Measurements from ENCODE around the gene TEKTIP1. TPM values are rescaled to one million over a fixed set of nuclear protein-coding genes. Genes with fewer than 3 reads are reported as not detected.

Gene TEKTIP1
- total and polyA plus RNA-seq, 9 of the 15 experiments (the other 6 are each of a cell fraction or from before 2014, with no cell fraction given) = 0.66 TPM; not detected in 8

DNA sequence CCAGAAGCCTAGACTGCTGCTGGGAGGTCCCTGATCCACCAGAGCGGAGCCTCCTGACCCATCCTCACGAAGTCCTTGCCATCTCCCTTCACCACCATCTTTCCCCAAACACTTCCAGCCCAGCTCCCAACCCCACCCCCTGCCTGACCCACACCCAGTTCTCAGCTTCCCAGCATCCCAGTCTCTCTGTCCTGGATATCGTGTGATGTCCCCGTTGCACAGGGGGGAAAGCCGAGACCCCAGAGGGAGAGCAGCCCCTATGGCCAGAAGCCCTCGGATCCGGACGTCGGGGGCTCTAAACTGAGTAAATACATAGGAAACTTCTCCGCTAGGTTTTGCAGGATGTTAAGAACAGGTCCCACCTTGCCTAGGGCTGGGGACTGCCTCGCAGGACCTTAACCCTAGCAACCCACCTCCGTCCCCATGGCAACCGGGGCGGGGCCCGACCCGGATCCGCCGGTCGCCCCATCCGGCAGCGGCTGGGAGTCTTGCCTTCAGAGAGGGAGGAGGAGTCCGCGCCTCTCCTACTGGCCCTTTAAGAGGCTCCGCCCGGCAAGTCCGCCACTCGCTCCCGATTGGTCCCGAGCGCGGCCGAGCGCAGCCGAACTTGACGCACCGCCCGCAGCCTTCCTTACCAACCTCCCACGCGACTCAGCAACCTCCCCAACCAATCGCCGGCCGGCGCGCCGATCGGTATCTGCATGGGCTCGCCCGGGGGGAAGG is 33.3 kb downstream of the TEKTIP1 start (continued):
- TF ChIP-seq, protein P1, sequence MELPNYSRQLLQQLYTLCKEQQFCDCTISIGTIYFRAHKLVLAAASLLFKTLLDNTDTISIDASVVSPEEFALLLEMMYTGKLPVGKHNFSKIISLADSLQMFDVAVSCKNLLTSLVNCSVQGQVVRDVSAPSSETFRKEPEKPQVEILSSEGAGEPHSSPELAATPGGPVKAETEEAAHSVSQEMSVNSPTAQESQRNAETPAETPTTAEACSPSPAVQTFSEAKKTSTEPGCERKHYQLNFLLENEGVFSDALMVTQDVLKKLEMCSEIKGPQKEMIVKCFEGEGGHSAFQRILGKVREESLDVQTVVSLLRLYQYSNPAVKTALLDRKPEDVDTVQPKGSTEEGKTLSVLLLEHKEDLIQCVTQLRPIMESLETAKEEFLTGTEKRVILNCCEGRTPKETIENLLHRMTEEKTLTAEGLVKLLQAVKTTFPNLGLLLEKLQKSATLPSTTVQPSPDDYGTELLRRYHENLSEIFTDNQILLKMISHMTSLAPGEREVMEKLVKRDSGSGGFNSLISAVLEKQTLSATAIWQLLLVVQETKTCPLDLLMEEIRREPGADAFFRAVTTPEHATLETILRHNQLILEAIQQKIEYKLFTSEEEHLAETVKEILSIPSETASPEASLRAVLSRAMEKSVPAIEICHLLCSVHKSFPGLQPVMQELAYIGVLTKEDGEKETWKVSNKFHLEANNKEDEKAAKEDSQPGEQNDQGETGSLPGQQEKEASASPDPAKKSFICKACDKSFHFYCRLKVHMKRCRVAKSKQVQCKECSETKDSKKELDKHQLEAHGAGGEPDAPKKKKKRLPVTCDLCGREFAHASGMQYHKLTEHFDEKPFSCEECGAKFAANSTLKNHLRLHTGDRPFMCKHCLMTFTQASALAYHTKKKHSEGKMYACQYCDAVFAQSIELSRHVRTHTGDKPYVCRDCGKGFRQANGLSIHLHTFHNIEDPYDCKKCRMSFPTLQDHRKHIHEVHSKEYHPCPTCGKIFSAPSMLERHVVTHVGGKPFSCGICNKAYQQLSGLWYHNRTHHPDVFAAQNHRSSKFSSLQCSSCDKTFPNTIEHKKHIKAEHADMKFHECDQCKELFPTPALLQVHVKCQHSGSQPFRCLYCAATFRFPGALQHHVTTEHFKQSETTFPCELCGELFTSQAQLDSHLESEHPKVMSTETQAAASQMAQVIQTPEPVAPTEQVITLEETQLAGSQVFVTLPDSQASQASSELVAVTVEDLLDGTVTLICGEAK (IDR thresholded peaks at IDR 0.05) = peak; percentile 43; the same call in 1 of the 2 replicates
- TF ChIP-seq, protein P1 (CRISPR knock-in tag; IDR thresholded peaks at IDR 0.05) = no peak
- TF ChIP-seq PURB (CRISPR knock-in tag; IDR thresholded peaks at IDR 0.05; ENCODE audit: low read depth) (no peak), ZNF644 (tag; IDR thresholded peaks at IDR 0.05; ENCODE audit: low read depth) (no peak), TRIM28 (IDR thresholded peaks at IDR 0.05) (no peak), ZNF431 (CRISPR knock-in tag; IDR thresholded peaks at IDR 0.05) (no peak), CSDE1 (IDR thresholded peaks at IDR 0.05) (peak in 1 of 2 experiments; percentile 88; a peak in 2 of 4 replicates), MBD2 (IDR thresholded peaks at IDR 0.05; ENCODE audit: borderline replicate concordance, low read depth) (peak; percentile 87), BACH1 (tag; IDR thresholded peaks at IDR 0.05) (no peak), FOXA1 (IDR thresholded peaks at IDR 0.05; ENCODE audit: borderline replicate concordance) (no peak), NR2C1 (IDR thresholded peaks at IDR 0.05) (no peak), NR2C1 (tag; IDR thresholded peaks at IDR 0.05) (no peak), NFYB (IDR thresholded peaks at IDR 0.05; ENCODE audit: extremely low read depth, insufficient read length) (peak; percentile 95), ZNF830 (CRISPR knock-in tag; IDR thresholded peaks at IDR 0.05) (no peak), ARHGAP35 (IDR thresholded peaks at IDR 0.05; ENCODE audit: partially characterized antibody) (no peak), KLF1 (tag; IDR thresholded peaks at IDR 0.05) (0 out of 2 replicates have a peak, but pooled peaks have one; percentile 52), KAT7 (CRISPR knock-in tag; IDR thresholded peaks at IDR 0.05; ENCODE audit: borderline replicate concordance) (no peak)
- TF ChIP-seq, protein P2, sequence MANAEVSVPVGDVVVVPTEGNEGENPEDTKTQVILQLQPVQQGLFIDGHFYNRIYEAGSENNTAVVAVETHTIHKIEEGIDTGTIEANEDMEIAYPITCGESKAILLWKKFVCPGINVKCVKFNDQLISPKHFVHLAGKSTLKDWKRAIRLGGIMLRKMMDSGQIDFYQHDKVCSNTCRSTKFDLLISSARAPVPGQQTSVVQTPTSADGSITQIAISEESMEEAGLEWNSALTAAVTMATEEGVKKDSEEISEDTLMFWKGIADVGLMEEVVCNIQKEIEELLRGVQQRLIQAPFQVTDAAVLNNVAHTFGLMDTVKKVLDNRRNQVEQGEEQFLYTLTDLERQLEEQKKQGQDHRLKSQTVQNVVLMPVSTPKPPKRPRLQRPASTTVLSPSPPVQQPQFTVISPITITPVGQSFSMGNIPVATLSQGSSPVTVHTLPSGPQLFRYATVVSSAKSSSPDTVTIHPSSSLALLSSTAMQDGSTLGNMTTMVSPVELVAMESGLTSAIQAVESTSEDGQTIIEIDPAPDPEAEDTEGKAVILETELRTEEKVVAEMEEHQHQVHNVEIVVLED (CRISPR knock-in tag; IDR thresholded peaks at IDR 0.05) = peak; percentile 88

Measured in K562 (cell line).